Eye (tissue), 1 donor: ENCODE results near the gene AHI1.
"Not testable (repeated sequence)": the region's sequence is repeated elsewhere in the genome, so short reads cannot be mapped to it uniquely, and the experiment has no call there.

Experiments used
- DNase-seq: peaks from one replicate; pipeline ENCODE4 v3.0.0-alpha.2; 2015

The AHI1 gene

DNA sequence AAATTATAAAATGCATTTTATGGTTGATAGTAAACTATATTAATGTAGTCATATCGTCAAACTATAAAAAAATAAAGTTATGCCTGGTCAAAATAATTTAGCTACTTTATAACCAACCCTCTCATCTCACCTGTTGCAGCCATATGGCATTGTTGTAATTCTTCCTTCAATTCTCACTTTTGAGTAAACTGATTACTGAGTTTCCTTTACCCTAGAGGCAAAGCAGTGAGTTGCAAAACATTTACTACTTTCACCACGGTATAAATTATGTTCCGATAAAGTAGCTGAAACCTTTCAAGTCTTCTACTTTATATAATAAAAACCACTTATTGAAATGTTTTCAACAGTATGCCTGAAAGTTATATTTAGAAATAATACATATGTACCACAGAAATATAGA is 113.8 kb downstream of the AHI1 start:
- no peak for DNase-seq

DNA sequence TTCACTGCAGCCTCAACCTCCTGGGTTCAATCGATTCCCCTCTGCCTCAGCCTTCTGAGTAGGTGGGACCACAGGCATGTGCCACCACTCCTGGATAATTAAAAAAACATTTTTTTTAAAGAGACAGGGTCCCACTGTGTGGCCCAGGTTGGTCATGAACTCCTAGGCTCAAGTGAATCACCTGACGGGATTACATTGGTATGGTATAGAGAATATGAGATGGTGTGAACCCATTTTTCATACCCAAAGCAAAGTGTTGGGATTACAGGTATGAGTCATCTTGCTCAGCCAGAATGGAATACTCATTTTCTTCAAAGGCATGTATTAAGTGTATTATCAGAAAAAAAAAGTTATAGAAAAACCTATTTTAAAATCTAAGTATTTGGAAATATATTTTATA is 114.2 kb downstream of the AHI1 start:
- DNase-seq, result no peak

DNA sequence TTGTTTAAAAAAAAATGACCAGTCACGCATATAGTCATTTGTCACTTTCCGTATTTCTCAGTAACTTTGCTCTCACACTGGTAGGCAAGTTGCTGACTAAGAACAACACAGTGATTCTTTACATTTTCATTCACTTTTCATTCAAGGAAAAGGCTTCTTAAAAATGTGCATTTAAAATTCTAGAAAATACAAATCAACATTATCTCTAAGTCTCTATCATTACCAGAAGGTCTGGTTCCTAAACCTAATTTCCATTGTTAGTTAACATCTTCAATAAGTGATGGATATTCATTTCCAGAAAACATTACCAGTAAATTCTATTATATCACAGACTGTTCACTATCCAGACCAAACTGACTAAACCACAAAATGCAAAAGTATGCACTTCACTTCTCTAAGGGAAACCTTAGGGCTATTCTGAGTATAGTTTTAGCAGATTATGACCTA is 115.3 kb downstream of the AHI1 start:
- no peak for DNase-seq

DNA sequence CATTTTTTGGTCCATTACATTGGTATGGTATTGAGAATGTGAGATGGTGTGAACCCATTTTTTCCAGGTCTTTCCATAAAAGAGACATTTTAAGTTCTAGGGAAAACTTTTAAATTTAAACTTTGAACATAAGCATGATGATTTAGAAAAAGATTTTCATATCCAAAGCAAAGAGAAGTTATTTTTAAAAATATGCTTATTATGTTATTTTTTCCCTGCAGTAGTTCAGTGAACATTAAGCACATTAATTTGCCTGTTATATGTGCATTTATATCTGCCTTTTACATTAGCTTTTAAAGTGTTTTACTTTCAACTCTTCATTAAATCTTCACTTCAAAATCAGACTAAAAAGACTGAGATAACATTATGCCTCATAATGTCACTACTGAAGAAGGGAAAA is 116.7 kb downstream of the AHI1 start:
- DNase-seq, result no peak

DNA sequence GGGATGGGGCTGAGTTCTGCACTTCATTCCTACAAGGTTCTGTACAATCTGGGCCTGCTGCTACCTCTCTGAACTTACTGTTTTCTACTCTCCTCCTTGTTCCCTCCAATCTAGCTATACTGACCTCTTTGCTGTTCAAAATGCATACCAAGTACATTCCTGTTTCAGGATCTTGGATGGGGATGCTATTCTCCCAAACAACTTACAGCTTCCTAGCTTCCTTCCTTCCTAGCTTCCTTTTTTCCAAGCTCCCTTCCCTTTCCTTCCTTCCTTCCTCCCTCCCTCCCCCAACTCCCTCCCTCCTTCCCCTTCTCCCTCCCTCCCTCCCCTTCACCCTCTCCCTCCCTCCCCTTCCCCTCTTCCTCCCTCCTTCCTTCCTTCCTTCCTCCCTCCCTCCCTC is 117.9 kb downstream of the AHI1 start:
- no peak for DNase-seq

DNA sequence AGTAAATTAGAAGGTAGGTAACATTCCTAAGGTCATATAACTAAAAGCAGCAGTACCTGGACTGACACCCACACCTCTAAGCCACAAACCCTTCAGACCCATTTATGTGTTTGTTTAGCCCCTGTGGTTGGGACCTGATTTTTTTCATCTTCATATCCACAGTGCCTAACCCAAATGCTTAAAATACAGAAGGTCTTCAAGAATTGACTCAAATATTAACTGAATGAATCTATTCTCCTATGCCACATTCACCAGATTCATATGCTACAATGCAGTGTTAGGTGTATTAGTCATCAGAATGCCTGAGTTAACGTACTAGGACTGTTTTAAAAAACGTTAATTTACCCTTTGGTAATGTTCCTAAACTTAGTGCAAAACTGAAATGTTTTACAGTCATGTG is 124.8 kb downstream of the AHI1 start:
- no peak for DNase-seq

DNA sequence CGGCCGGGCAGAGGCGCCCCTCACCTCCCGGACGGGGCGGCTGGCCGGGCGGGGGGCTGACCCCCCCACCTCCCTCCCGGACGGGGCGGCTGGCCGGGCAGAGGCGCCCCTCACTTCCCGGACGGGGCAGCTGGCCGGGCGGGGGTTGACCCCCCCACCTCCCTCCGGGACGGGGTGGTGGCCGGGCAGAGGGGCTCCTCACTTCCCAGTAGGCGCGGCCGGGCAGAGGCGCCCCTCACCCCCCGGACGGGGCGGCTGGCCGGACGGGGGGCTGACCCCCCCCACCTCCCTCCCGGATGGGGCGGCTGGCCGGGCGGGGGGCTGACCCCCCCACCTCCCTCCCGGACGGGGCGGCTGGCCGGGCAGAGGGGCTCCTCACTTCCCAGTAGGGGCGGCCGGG is 133.9 kb downstream of the AHI1 start:
- not testable (repeated sequence) for DNase-seq

DNA sequence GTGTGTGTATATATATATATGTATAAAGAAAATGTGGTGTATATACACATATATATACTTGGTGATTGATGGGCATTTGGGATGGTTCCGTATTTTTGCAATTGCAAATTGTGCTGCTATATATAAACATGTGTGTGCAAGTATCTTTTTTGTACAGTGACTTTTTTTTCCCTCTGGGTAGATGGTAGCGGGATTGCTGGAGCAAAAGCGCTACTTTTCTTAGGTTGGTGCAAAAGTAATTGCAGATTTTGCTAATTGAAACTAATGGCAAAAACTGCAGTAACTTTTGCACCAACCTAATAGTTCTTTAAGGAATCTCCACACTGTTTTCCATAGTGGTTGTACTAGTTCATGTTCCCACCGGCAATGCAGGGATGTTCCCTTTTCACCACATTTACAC is 135.4 kb downstream of the AHI1 start:
- DNase-seq, result no peak

DNA sequence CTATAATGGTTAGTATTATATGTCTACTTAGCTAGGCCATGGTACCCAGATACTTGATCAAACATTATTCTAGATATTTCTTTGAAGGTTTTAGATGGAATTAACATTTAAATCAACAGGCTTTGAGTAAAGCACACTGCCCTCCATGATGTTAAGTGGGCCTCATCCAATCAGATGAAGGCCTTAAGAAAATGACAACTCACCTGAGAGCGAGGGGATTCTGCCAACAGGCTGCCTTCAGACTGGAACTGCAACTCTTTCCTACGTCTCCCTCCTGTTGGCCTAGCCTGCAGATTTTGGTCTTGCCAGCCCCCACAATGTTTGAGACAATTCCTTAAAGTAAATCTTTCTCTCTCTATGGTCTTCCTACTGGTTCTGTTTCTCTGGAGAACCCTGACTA is 137.3 kb downstream of the AHI1 start:
- no peak for DNase-seq

DNA sequence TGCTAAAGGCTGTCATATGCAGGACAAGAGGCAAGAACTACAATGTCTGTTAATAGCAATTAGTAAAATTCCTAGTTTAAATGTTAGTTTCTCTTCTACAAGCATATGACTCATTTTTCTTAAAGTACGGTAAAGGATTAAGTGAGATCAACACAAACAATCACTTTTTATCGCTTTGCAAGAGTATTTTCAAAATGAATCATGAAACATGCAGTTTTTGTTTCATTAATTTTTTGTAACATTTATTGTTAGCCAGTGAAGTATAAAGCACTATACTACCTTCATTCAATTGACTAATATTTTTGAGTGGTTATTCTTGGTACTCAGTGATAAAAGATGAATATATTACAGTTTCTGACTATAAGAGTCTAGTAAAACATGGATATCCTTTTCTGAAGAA is 138.6 kb downstream of the AHI1 start:
- DNase-seq, result no peak

DNA sequence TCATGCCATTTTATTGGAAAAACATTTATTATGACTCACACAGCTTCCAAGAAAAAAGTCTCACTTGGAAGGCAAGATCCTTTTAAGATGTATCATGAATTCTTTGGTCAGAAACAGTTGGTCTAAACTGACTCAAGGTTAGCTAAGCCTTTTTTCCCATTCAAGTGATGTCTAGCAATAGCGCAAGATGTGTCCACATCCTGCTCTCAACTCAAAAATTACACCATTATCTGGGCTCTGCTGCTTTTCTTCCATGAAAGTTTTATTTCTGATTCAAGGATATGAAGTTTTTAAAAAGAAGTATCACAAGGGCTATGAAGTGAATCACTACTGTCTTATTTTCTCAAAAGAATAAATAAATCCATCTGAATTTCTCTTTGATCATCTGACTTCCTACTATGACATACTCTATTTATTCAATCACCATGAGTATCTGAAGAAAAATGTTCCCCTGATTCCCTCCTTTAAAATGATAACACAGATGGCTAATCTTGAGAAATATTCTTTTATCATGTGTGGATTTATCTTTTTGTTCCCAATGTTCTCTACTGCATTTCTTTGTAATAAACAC is 139.2 kb downstream of the AHI1 start:
- no peak for DNase-seq

DNA sequence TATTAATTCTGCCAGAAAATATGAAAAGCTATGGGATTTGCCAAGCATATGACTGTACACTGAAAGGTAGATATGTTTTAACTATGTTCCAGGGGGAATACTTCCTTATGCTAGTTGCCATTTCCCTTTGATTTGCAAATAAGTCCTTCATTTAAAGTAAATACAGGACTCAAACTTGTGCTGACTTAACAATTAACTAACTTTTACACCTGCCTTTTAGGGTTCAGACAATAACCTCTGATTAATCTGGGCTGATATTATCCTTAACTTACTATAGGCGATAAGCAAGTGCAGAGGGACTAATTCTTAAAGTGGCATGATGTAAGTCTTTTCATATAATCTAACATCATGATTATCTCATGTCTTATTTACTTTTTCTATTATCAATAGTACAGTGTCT is 143.1 kb downstream of the AHI1 start:
- no peak for DNase-seq

DNA sequence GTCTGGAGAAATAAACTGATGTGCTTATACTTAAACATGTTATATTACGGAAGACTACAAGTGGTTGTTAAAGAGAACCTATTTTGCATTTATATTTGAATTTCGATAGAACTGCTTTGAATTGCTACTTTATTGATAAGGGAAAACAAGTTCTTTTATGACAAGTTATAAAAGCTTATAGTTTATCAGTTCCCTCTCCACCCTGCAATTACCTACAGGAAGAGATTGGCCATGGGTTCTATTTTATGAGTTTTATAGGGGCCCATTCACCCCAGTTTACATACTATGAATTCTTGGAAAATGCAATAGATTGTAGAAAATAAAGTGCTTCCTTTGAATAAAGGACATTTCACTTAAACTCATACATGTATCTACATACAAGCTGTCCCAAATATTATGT is 144.4 kb downstream of the AHI1 start:
- no peak for DNase-seq

DNA sequence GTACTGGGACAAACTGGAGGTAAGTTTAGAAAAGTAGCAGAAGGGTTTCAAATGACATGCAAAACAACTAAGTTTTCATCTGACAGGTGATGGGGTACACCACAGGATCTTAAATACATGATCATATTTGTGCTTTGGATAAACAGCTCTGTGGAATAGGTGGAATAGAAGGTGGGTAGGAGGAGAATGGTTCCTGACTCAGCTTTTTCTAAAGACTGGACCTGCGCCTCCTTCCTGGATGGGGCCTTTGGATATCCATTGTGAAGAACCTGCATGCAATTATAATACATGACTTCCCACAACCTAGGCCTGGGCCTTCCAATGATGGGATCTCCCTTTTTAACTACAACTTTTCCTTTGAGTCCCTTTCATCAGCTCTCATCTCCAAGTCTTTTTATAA is 145.9 kb downstream of the AHI1 start:
- DNase-seq, result no peak

DNA sequence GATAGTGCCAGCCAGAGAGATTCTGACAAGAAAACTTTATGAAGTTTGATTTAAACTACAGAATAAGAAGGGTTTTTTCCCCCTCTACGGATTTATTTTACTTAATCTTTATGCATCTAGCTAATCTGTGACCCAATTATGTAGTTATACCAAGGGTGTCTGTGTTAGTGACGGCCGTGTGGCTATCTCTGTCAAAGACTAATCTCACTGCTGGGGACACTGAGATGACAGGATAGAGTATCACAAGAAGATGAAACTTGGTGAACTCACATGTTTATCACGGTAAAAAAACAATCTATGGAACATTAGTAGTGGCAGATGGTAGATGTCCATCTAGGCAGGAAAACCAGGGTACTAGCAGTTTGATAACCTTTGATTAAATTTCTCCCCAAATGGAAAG is 149.7 kb downstream of the AHI1 start:
- DNase-seq, result no peak

DNA sequence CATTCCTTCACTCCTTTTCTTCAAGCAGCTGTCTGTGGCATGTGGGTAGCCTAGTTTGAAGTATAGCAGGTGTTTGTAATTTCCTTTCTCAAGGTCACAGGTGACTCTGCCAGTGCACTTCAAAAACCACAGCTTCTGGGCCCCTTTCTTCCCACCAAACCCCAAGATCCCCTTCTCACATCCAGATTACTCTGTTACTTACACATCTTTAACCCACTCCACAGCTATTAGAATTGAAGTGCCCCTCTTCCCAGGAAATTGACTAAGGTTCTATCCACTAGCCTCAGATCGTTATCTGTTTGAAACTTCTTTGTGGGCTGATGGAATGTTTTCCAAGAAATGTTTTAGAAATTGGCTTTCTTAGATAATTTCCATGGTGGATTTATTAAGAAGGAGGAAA is 150.8 kb downstream of the AHI1 start:
- peak; percentile 3 for DNase-seq

DNA sequence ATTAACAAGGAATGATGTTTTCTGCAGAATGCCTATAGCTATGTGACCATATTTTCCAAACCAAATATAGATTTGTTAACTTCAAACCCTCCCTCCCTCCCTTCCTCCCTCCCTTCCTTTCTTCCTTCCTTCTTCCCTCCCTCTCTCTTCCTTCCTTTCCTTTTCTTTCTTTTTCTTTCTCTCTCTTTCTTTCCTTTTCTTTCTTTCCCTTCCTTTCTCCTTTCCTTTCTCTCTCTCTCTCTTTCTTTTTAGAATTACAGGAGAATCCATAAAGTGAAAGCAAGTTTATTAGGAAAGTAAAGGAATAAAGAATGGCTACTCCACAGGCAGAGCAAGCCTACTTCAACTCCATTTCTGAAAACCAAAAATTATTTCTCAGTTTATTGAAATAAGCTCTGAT is 153.0 kb downstream of the AHI1 start:
- DNase-seq, result no peak

DNA sequence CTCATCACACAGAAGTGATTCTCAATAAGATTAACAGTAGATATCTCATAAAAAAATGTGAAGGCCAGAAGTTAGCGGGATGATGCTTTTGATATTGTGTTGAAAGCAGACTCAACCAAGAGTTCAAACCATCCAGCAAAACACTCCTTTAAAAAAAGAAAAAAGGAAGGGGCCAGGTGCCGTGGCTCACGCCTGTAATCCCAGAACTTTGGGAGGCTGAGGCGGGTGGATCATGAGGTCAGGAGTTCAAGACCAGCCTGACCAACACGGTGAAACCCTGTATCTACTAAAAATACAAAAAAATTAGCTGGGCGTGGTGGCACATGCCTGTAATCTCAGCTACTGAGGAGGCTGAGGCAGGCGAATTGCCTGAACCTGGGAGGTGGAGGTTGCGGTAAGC is 157.6 kb downstream of the AHI1 start:
- DNase-seq, result not testable (repeated sequence)

DNA sequence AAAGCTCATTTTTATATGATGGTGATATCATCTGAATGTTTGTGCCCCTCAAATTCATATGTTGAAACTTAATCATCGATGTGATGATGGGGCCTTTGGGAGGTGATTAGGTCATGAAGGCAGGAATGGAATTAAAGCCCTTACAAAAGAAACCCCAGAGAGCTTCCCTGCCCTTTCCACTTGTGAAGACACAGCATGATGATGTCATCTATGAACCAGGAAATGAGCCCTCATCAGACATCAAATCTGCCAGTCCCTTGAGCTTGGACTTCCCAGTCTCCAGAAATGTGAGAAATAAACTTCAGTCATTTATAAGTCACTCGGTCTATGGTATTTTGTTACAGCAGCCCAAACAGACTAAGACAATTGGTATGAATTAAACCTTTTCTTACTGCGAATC is 163.4 kb downstream of the AHI1 start:
- no peak for DNase-seq

DNA sequence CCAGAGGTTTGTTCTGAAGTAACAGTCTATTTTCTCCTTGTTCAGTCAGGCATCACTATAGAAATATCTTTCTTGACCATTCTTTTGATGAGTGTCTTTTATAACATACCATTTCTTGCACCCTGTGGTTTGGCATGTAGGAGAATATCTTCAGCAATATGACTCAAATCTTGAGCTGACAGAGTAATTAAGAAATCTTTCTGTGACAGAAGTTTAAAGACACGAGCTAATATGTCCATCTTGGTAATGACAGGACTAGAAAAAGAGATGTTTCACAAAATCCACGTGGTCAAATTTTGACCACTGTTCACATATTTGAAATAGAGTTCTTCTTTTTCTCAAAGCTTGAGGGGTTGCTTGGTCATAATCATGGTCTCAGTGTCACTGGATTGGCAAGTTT is 166.5 kb downstream of the AHI1 start:
- DNase-seq, result no peak

DNA sequence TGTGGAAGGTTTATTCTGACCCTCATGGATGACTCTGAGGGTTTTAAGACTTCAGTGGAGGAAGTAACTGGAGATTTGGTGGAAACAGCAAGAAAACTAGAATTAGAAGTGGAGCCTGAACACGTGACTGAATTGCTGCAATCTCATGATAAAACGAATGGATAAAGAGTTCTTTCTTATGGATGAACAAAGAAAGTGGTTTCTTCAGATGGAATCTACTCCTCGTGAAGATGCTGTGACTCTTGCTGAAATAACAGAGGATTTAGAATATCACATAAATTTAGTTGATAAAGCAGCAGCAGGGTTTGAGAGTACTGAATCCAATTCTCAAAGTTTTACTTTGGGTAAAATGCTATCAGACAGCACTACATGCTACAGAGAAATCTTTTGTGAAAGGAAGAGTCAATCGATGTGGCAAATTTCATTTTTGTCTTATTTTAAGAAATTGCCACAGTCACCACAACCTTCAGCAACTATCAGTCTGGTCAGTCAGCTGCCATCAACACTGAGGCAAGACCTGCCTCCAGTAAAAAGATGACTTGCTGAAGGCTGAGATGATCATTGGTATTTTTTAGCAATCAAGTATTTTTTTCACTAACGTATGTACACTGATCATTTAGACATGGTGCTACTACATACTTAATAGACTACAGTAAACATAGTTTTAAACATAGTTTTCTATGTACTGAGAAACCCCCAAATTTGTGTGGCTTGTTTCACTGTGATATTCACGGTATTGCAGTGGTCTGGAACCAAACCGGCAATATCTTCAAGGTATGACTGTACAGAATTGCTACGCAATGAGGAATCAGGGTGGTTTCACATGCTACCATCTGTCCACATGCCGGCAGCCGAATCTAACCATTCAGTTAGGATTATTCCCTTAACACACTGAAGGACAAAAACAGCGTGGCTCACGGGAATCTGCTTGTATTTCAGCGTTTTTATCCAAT is 167.4 kb downstream of the AHI1 start:
- DNase-seq, result no peak

DNA sequence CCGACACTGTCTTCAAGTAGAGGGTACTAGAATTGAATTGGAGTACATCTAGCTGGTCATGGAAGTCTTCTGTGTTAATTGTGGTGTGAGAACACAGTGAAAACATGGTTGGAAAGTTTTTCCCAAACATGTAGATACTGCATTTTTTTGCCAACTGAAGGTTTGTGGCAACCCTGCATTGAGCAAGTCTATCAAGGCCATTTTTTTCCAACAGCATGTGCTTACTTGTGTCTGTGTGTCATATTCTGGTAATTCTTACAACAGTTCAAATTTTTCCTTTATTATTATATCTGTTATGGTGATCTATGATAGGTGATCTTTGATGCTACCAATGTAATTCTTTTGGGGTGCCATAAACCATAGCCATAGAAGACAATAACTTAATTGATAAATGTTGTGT is 169.4 kb downstream of the AHI1 start:
- DNase-seq, result no peak

DNA sequence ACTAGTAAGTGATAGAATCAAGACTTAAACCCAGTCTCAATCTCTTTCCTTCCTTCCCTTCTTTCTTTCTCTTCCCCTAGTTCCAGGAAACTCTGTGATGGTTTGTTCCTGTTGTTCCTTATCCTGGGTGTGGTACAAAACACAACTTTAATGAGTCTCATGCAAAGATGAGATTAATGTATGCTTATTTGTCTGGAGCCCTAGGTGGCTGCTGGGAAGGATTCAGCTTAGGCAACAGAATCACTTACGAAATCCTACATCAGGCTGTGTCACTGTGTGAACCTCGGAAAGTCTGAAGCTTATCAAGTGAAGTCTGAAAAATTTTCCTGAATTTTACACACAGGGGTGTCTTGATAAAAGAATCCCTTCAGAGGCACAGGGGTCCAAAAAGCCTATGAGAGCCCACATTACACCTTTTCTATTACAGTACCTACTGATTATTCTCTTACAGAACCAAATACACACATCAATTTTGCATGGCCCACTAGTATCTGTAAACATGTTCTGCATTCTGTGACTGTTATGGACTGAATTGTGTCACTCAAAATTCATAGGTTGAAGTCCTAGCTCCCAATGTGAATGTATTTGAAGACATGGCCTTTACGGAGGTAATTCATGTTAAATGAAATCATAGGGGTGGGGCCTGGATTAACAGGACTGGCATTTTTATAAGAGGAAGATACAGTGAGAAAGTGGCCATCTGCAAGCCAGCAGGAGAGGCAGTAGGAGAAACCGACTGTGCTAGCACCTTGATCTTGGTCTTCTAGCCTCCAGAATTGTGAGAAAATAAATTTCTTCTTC is 171.7 kb downstream of the AHI1 start:
- DNase-seq, result no peak

DNA sequence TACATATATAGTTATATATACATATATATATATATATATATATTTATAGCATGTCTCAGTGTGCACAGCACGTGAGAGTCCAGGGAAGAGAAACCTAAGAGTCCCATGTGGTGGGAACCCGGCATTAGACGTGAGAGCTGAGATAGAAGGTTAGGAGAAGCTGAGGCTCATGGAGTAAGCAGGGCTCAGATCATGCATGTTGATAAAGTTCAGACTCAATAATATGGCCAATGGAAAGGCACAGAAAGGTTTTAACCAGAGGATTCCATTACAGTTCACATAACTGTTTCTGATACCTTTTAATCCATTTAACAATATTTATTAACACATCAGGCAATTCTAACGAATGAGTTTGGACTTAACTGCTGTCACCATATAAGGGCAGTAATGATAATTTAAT is 173.0 kb downstream of the AHI1 start:
- no peak for DNase-seq
